ENCODE measurements around the gene INPP5F. TPM values are rescaled to one million over a fixed set of nuclear protein-coding genes. Genes with fewer than 3 reads are reported as not detected.

The INPP5F gene
- total and polyA plus RNA-seq, 2 donors (not counting 1 experiment from before 2014, with no cell fraction given): 11.2 to 37.5 TPM

DNA sequence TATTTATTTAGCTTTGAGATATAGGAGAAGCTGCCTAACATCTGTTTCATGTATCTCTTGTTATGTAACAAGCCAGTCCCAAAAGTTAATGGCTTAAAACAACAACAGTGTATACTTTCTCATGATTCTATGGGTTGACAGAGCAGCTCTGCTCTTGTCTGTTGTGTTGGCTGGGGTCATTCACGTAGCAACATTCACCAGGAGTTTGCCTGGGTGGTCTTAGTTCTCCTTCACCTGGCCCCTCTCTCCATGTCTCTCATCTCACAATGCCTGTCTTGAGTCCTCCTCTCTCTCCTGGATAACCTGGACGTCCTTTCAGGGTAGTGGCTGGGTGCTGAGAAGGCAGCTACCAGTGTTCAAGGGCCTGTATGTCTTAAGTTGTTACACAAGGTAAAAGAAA is 27.5 kb downstream of the INPP5F start:
- Mint-ChIP-seq H3K9me3 (ENCODE audit: insufficient read depth) (no peaks in the 10 kb centered on the region), H3K27ac (no peak overlapping the region), H3K4me3 (no peak overlapping the region), H3K4me1 (peaks cover 29% of the 10 kb centered on the region), H3K27me3 (no peaks in the 10 kb centered on the region)
- Histone ChIP-seq H3K36me3 (replicated peaks in 1 of 2; ENCODE audit: control extremely low read depth in 1 of 2, control insufficient read depth in 1 of 2, extremely low read depth in 1 of 2, insufficient read depth in 2 of 2, low read length in 1 of 2) (peaks cover 0 to 16% of the 10 kb centered on the region in 2 experiments), H3K27me3 (replicated peaks in 1 of 4; ENCODE audit: control extremely low read depth in 1 of 4, control insufficient read depth in 3 of 4, insufficient read depth in 4 of 4, low read length in 3 of 4) (no peaks in the 10 kb centered on the region), H4K20me1 (ENCODE audit: control insufficient read depth, insufficient read depth, low read length, poor library complexity, severe bottlenecking) (peaks cover 7% of the 10 kb centered on the region), H3K27ac (ENCODE audit: low read length in 2 of 2) (no peak overlapping the region), H3K79me2 (ENCODE audit: control insufficient read depth, insufficient read depth, low read length) (peaks cover 70% of the 10 kb centered on the region), H3K9me3 (ENCODE audit: control extremely low read depth in 1 of 3, control insufficient read depth in 2 of 3, insufficient read depth in 1 of 3, low read length in 2 of 3) (no peaks in the 10 kb centered on the region), H3K4me2 (replicated peaks; ENCODE audit: low read depth, low read length, poor library complexity, severe bottlenecking) (no peak overlapping the region), H2AFZ (ENCODE audit: insufficient read depth, low read depth, low read length, poor library complexity, severe bottlenecking) (no peak overlapping the region), H3K4me3 (ENCODE audit: control extremely low read depth in 1 of 5, extremely low read depth in 1 of 5, insufficient read depth in 1 of 5, low read depth in 2 of 5, low read length in 4 of 5) (no peak overlapping the region), H3K4me1 (ENCODE audit: control insufficient read depth in 2 of 2, insufficient read depth in 2 of 2, low read length in 2 of 2) (peaks cover 9 to 16% of the 10 kb centered on the region in 2 donors), H3K9ac (ENCODE audit: low read length) (no peak overlapping the region)
- WGBS (ENCODE audit: insufficient coverage): no CpG with 5 or more reads among the region's 2 CpGs
- TF ChIP-seq, protein P1, sequence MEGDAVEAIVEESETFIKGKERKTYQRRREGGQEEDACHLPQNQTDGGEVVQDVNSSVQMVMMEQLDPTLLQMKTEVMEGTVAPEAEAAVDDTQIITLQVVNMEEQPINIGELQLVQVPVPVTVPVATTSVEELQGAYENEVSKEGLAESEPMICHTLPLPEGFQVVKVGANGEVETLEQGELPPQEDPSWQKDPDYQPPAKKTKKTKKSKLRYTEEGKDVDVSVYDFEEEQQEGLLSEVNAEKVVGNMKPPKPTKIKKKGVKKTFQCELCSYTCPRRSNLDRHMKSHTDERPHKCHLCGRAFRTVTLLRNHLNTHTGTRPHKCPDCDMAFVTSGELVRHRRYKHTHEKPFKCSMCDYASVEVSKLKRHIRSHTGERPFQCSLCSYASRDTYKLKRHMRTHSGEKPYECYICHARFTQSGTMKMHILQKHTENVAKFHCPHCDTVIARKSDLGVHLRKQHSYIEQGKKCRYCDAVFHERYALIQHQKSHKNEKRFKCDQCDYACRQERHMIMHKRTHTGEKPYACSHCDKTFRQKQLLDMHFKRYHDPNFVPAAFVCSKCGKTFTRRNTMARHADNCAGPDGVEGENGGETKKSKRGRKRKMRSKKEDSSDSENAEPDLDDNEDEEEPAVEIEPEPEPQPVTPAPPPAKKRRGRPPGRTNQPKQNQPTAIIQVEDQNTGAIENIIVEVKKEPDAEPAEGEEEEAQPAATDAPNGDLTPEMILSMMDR (IDR thresholded peaks at IDR 0.05): no peak
- TF ChIP-seq EZH2 (IDR thresholded peaks at IDR 0.05; ENCODE audit: borderline replicate concordance, insufficient read depth, low read depth, low read length, poor library complexity, severe bottlenecking): no peak
- DNase-seq (no peak), ATAC-seq (ENCODE audit: low read depth) (no peak)
- intact Hi-C loops (cut with micrococcal nuclease): loop anchor here (10.0 kb wide), 2 partner anchors 51 to 981 kb away; no protein-coding TSS in a partner anchor
- CTCF ChIA-PET: interaction anchor here (0.8 to 4.0 kb wide), 7 partner anchors 26 to 106 kb away, joined by 3 to 98 read pairs (median 3); no protein-coding TSS in a partner anchor
- POLR2A ChIA-PET: no interaction called here

DNA sequence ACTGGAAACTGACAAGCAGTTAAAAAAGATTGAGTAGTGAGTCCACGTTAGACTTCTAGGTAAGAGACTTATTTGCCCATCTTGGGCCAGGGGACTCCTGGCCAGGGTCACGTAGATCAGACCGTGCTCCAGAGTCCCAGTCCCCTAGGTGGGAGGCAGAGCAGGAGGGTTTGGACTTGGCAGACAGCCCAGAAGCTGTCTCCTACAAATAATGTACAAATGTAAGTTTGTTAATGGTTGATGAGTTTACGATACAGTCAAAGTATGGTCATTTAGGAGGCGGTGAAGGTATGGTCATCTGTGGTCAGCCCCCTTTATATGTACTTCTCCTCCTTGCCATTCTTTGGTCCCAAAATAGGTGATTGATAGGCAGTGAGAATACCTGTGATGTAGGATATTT is 28.2 kb downstream of the INPP5F start:
- H3K36me3 ChIP-seq (replicated peaks in 1 of 2; ENCODE audit: control extremely low read depth in 1 of 2, control insufficient read depth in 1 of 2, extremely low read depth in 1 of 2, insufficient read depth in 2 of 2, low read length in 1 of 2): peaks cover 0 to 16% of the 10 kb centered on the region in 2 experiments
- H3K9ac ChIP-seq (ENCODE audit: low read length): no peak overlapping the region
- Mint-ChIP-seq H3K27me3 (no peaks in the 10 kb centered on the region), H3K4me1 (peaks cover 29% of the 10 kb centered on the region), H3K27ac (peak overlapping the region; percentile 65), H3K9me3 (ENCODE audit: insufficient read depth) (no peaks in the 10 kb centered on the region), H3K4me3 (no peak overlapping the region)
- H3K9me3 ChIP-seq (ENCODE audit: control extremely low read depth in 1 of 3, control insufficient read depth in 2 of 3, insufficient read depth in 1 of 3, low read length in 2 of 3): no peaks in the 10 kb centered on the region
- H3K79me2 ChIP-seq (ENCODE audit: control insufficient read depth, insufficient read depth, low read length): peaks cover 63% of the 10 kb centered on the region
- H3K27ac ChIP-seq (ENCODE audit: low read length in 2 of 2): no peak overlapping the region
- H3K27me3 ChIP-seq (replicated peaks in 1 of 4; ENCODE audit: control extremely low read depth in 1 of 4, control insufficient read depth in 3 of 4, insufficient read depth in 4 of 4, low read length in 3 of 4): no peaks in the 10 kb centered on the region
- H2AFZ ChIP-seq (ENCODE audit: insufficient read depth, low read depth, low read length, poor library complexity, severe bottlenecking): no peak overlapping the region
- no peak overlapping the region for H3K4me2 ChIP-seq (replicated peaks; ENCODE audit: low read depth, low read length, poor library complexity, severe bottlenecking)
- H4K20me1 ChIP-seq (ENCODE audit: control insufficient read depth, insufficient read depth, low read length, poor library complexity, severe bottlenecking): peaks cover 6% of the 10 kb centered on the region
- H3K4me1 ChIP-seq (ENCODE audit: control insufficient read depth in 2 of 2, insufficient read depth in 2 of 2, low read length in 2 of 2): peaks cover 9 to 16% of the 10 kb centered on the region in 2 donors
- POLR2A ChIA-PET: no interaction called here
- intact Hi-C loops (cut with micrococcal nuclease): loop anchor here (10.0 kb wide), 2 partner anchors 51 to 981 kb away; no protein-coding TSS in a partner anchor
- WGBS (ENCODE audit: insufficient coverage): 100% methylated on average over 1 of the region's 5 CpGs
- no peak for TF ChIP-seq EZH2 (IDR thresholded peaks at IDR 0.05; ENCODE audit: borderline replicate concordance, insufficient read depth, low read depth, low read length, poor library complexity, severe bottlenecking)
- TF ChIP-seq, protein P1 (IDR thresholded peaks at IDR 0.05): no peak
- ATAC-seq (ENCODE audit: low read depth) (no peak), DNase-seq (no peak)
- H3K4me3 ChIP-seq (ENCODE audit: control extremely low read depth in 1 of 5, extremely low read depth in 1 of 5, insufficient read depth in 1 of 5, low read depth in 2 of 5, low read length in 4 of 5): no peak overlapping the region
- CTCF ChIA-PET: interaction anchor here (1.1 to 2.3 kb wide), 4 partner anchors 28 to 105 kb away, joined by 3 to 9 read pairs (median 5); no protein-coding TSS in a partner anchor

Measured in B cell (primary cell).